Measurements from ENCODE around the gene TFEB. TPM values are rescaled to one million over a fixed set of nuclear protein-coding genes. Genes with fewer than 3 reads are reported as not detected.

The TFEB gene
- total and polyA plus RNA-seq, 2 of the 8 experiments (the other 6 are each of a cell fraction or from before 2014, with no cell fraction given) = 2.3 to 6.7 TPM

GRCh38 chr6:41719436-41720261, 15.8 kb downstream of the TFEB start (continued):
- TF ChIP-seq SRF (IDR thresholded peaks at IDR 0.05; ENCODE audit: low read depth, low read length) = no peak
- no peak for TF ChIP-seq EP300 (IDR thresholded peaks at IDR 0.05; ENCODE audit: borderline replicate concordance in 1 of 2, low read depth in 2 of 2, low read length in 2 of 2)
- no peak for TF ChIP-seq POLR2AphosphoS5 (IDR thresholded peaks at IDR 0.05; ENCODE audit: low read depth, low read length)
- no peak for TF ChIP-seq CTCF (IDR thresholded peaks at IDR 0.05; ENCODE audit: control extremely low read depth in 1 of 3, insufficient read depth in 1 of 3, low read depth in 1 of 3, low read length in 3 of 3)
- TF ChIP-seq CHD2 (IDR thresholded peaks at IDR 0.05; ENCODE audit: low read length) = no peak
- TF ChIP-seq BRCA1 (IDR thresholded peaks at IDR 0.05; ENCODE audit: low read depth, low read length) = no peak
